ENCODE data around the gene NELFB.

The NELFB gene

DNA sequence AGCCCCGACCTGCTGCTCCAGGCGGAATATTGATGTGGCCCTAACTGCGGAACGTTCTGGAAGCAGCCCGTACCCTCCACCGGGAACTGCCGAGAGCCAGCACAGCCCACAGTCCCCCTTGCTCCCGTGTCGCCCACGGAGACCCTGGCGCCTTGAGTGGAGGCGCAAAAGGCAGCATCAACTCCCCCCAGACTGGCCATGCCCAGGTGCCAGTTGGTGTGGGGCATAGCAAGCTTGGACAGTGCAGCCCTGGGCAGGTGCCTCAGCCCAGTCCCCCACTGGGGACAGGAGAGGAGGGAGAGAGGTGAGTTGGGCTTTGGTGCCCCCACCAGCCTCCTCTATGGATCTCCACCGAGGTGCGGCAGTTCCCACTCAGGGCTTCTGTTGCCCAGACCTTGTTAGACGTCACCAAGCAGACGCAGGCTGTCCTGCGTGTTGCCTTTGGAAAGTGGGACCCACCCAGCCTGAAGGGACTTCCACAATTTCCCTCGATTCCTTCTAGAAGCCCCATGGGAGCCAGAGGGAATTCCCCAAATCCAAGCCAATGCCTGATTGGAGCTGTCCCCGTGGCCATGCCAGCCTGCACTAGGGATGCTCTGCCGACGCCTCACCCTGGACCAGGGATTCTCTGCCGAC lies 66.7 kb downstream of the NELFB start:
- Mint-ChIP-seq H3K9me3 (no peaks in the 10 kb centered on the region), H3K4me1 (peaks cover 30% of the 10 kb centered on the region), H3K36me3 (peaks cover 1% of the 10 kb centered on the region), H3K27me3 (peaks cover 18% of the 10 kb centered on the region), H3K4me3 (no peak overlapping the region), H3K27ac (no peak overlapping the region)
- no peak for DNase-seq
- CTCF ChIA-PET: interaction anchor here (1.3 kb wide), 1 partner anchor 20 kb away, joined by 4 read pairs; the partner anchor contains the start of gene NRARP

Data from activated naive CD4-positive, alpha-beta T cell treated with anti-CD3 and anti-CD28 coated beads, Interleukin-2, amount 10 ng/mL, durations not matched to agents 7 days and 5 days (primary cell).